ENCODE results near the gene ENOX1.

Gene ENOX1

GRCh38 chr13:43347877-43348276, 438.9 kb downstream of the ENOX1 start:
- Histone ChIP-seq H3K27me3 (ENCODE audit: control insufficient read depth, insufficient read depth, low read length) (no peaks in the 10 kb centered on the region), H3K9ac (ENCODE audit: low read length) (no peak overlapping the region), H3K4me1 (ENCODE audit: control insufficient read depth, insufficient read depth, low read length) (no peaks in the 10 kb centered on the region), H3K36me3 (ENCODE audit: control insufficient read depth, insufficient read depth, low read length) (no peaks in the 10 kb centered on the region), H3K4me3 (ENCODE audit: low read length) (no peak overlapping the region), H3K9me3 (ENCODE audit: control insufficient read depth, low read length) (no peaks in the 10 kb centered on the region)

- Histone ChIP-seq H3K9ac (ENCODE audit: low read length) (no peak overlapping the region), H3K27me3 (ENCODE audit: control insufficient read depth, insufficient read depth, low read length) (no peaks in the 10 kb centered on the region), H3K4me1 (ENCODE audit: control insufficient read depth, insufficient read depth, low read length) (no peaks in the 10 kb centered on the region), H3K4me3 (ENCODE audit: low read length) (no peak overlapping the region), H3K36me3 (ENCODE audit: control insufficient read depth, insufficient read depth, low read length) (no peaks in the 10 kb centered on the region), H3K9me3 (ENCODE audit: control insufficient read depth, low read length) (no peaks in the 10 kb centered on the region)
Measured at GRCh38 chr13:43346427-43346826, 440.3 kb downstream of the ENOX1 start.

GRCh38 chr13:43343645-43344044, 443.1 kb downstream of the ENOX1 start:
- no peaks in the 10 kb centered on the region for H3K9me3 ChIP-seq (ENCODE audit: control insufficient read depth, low read length)

GRCh38 chr13:43339805-43340550, 446.8 kb downstream of the ENOX1 start:
- no peak overlapping the region for H3K9ac ChIP-seq (ENCODE audit: low read length)
- no peak overlapping the region for H3K4me3 ChIP-seq (ENCODE audit: low read length)
- no peaks in the 10 kb centered on the region for H3K9me3 ChIP-seq (ENCODE audit: control insufficient read depth, low read length)
- no peaks in the 10 kb centered on the region for H3K36me3 ChIP-seq (ENCODE audit: control insufficient read depth, insufficient read depth, low read length)
- H3K4me1 ChIP-seq (ENCODE audit: control insufficient read depth, insufficient read depth, low read length), result no peaks in the 10 kb centered on the region
- H3K27me3 ChIP-seq (ENCODE audit: control insufficient read depth, insufficient read depth, low read length), result no peaks in the 10 kb centered on the region

More at GRCh38 chr13:43343645-43344044, 443.1 kb downstream of the ENOX1 start:
- Histone ChIP-seq H3K36me3 (ENCODE audit: control insufficient read depth, insufficient read depth, low read length) (no peaks in the 10 kb centered on the region), H3K4me3 (ENCODE audit: low read length) (no peak overlapping the region), H3K27me3 (ENCODE audit: control insufficient read depth, insufficient read depth, low read length) (no peaks in the 10 kb centered on the region), H3K9ac (ENCODE audit: low read length) (no peak overlapping the region), H3K4me1 (ENCODE audit: control insufficient read depth, insufficient read depth, low read length) (no peaks in the 10 kb centered on the region)

- H3K9ac ChIP-seq (ENCODE audit: low read length), result no peak overlapping the region
Measured at GRCh38 chr13:43339145-43339804, 447.5 kb downstream of the ENOX1 start.

GRCh38 chr13:43335764-43336163, 451.0 kb downstream of the ENOX1 start:
- no peaks in the 10 kb centered on the region for H3K4me1 ChIP-seq (ENCODE audit: control insufficient read depth, insufficient read depth, low read length)
- H3K4me3 ChIP-seq (ENCODE audit: low read length), result no peak overlapping the region
- no peaks in the 10 kb centered on the region for H3K36me3 ChIP-seq (ENCODE audit: control insufficient read depth, insufficient read depth, low read length)

More at GRCh38 chr13:43339145-43339804, 447.5 kb downstream of the ENOX1 start:
- Histone ChIP-seq H3K4me3 (ENCODE audit: low read length) (no peak overlapping the region), H3K27me3 (ENCODE audit: control insufficient read depth, insufficient read depth, low read length) (no peaks in the 10 kb centered on the region), H3K36me3 (ENCODE audit: control insufficient read depth, insufficient read depth, low read length) (no peaks in the 10 kb centered on the region), H3K4me1 (ENCODE audit: control insufficient read depth, insufficient read depth, low read length) (no peaks in the 10 kb centered on the region), H3K9me3 (ENCODE audit: control insufficient read depth, low read length) (no peaks in the 10 kb centered on the region)

GRCh38 chr13:43333176-43333575, 453.6 kb downstream of the ENOX1 start:
- Histone ChIP-seq H3K27me3 (ENCODE audit: control insufficient read depth, insufficient read depth, low read length) (no peaks in the 10 kb centered on the region), H3K36me3 (ENCODE audit: control insufficient read depth, insufficient read depth, low read length) (no peaks in the 10 kb centered on the region), H3K9ac (ENCODE audit: low read length) (no peak overlapping the region), H3K4me3 (ENCODE audit: low read length) (no peak overlapping the region), H3K9me3 (ENCODE audit: control insufficient read depth, low read length) (no peaks in the 10 kb centered on the region), H3K4me1 (ENCODE audit: control insufficient read depth, insufficient read depth, low read length) (no peaks in the 10 kb centered on the region)

More at GRCh38 chr13:43335764-43336163, 451.0 kb downstream of the ENOX1 start:
- Histone ChIP-seq H3K9ac (ENCODE audit: low read length) (no peak overlapping the region), H3K9me3 (ENCODE audit: control insufficient read depth, low read length) (no peaks in the 10 kb centered on the region), H3K27me3 (ENCODE audit: control insufficient read depth, insufficient read depth, low read length) (no peaks in the 10 kb centered on the region)

- no peaks in the 10 kb centered on the region for H3K9me3 ChIP-seq (ENCODE audit: control insufficient read depth, low read length)
- no peak overlapping the region for H3K4me3 ChIP-seq (ENCODE audit: low read length)
- H3K9ac ChIP-seq (ENCODE audit: low read length), result no peak overlapping the region
- no peaks in the 10 kb centered on the region for H3K4me1 ChIP-seq (ENCODE audit: control insufficient read depth, insufficient read depth, low read length)
- H3K36me3 ChIP-seq (ENCODE audit: control insufficient read depth, insufficient read depth, low read length), result no peaks in the 10 kb centered on the region
- no peaks in the 10 kb centered on the region for H3K27me3 ChIP-seq (ENCODE audit: control insufficient read depth, insufficient read depth, low read length)
Measured at GRCh38 chr13:43331672-43332071, 455.1 kb downstream of the ENOX1 start.

- H3K9ac ChIP-seq (ENCODE audit: low read length), result no peak overlapping the region
- no peak overlapping the region for H3K4me3 ChIP-seq (ENCODE audit: low read length)
- H3K36me3 ChIP-seq (ENCODE audit: control insufficient read depth, insufficient read depth, low read length), result no peaks in the 10 kb centered on the region
- no peaks in the 10 kb centered on the region for H3K4me1 ChIP-seq (ENCODE audit: control insufficient read depth, insufficient read depth, low read length)
- no peaks in the 10 kb centered on the region for H3K27me3 ChIP-seq (ENCODE audit: control insufficient read depth, insufficient read depth, low read length)
- H3K9me3 ChIP-seq (ENCODE audit: control insufficient read depth, low read length), result no peaks in the 10 kb centered on the region
Measured at GRCh38 chr13:43329702-43330101, 457.1 kb downstream of the ENOX1 start.

GRCh38 chr13:43328907-43329306, 457.9 kb downstream of the ENOX1 start:
- H3K4me1 ChIP-seq (ENCODE audit: control insufficient read depth, insufficient read depth, low read length), result no peaks in the 10 kb centered on the region
- H3K36me3 ChIP-seq (ENCODE audit: control insufficient read depth, insufficient read depth, low read length), result no peaks in the 10 kb centered on the region
- no peaks in the 10 kb centered on the region for H3K27me3 ChIP-seq (ENCODE audit: control insufficient read depth, insufficient read depth, low read length)
- no peaks in the 10 kb centered on the region for H3K9me3 ChIP-seq (ENCODE audit: control insufficient read depth, low read length)
- H3K9ac ChIP-seq (ENCODE audit: low read length), result no peak overlapping the region
- H3K4me3 ChIP-seq (ENCODE audit: low read length), result no peak overlapping the region

- Histone ChIP-seq H3K27me3 (ENCODE audit: control insufficient read depth, insufficient read depth, low read length) (no peaks in the 10 kb centered on the region), H3K36me3 (ENCODE audit: control insufficient read depth, insufficient read depth, low read length) (no peaks in the 10 kb centered on the region), H3K9me3 (ENCODE audit: control insufficient read depth, low read length) (no peaks in the 10 kb centered on the region), H3K4me3 (ENCODE audit: low read length) (no peak overlapping the region), H3K9ac (ENCODE audit: low read length) (no peak overlapping the region), H3K4me1 (ENCODE audit: control insufficient read depth, insufficient read depth, low read length) (no peaks in the 10 kb centered on the region)
Measured at GRCh38 chr13:43326100-43326499, 460.7 kb downstream of the ENOX1 start.

GRCh38 chr13:43325636-43326035, 461.1 kb downstream of the ENOX1 start:
- no peaks in the 10 kb centered on the region for H3K27me3 ChIP-seq (ENCODE audit: control insufficient read depth, insufficient read depth, low read length)
- H3K9me3 ChIP-seq (ENCODE audit: control insufficient read depth, low read length), result no peaks in the 10 kb centered on the region
- no peaks in the 10 kb centered on the region for H3K4me1 ChIP-seq (ENCODE audit: control insufficient read depth, insufficient read depth, low read length)
- no peaks in the 10 kb centered on the region for H3K36me3 ChIP-seq (ENCODE audit: control insufficient read depth, insufficient read depth, low read length)
- H3K4me3 ChIP-seq (ENCODE audit: low read length), result no peak overlapping the region
- H3K9ac ChIP-seq (ENCODE audit: low read length), result no peak overlapping the region
